ENCODE measurements around the gene CPSF4. TPM values are rescaled to one million over a fixed set of nuclear protein-coding genes. Genes with fewer than 3 reads are reported as not detected.

CPSF4 gene
- total RNA-seq, 2 donors from 2014 or later = 16.6 to 39.2 TPM

GRCh38 chr7:99398891-99399445, 39.8 kb upstream of the CPSF4 start:
- no peak overlapping the region for H3K4me3 ChIP-seq
- no peaks in the 10 kb centered on the region for H3K27me3 ChIP-seq
- intact Hi-C loops (cut with DNase I) = no loop called here
- no peaks in the 10 kb centered on the region for H3K4me1 ChIP-seq
- TF ChIP-seq CTCF (IDR thresholded peaks at IDR 0.05) = no peak
- DNase-seq = no peak
- H3K27ac ChIP-seq = no peak overlapping the region
- no peak overlapping the region for H3K9ac ChIP-seq (ENCODE audit: low read depth in 2 of 2, low read length in 2 of 2)
- H3K36me3 ChIP-seq = peaks cover 24% of the 10 kb centered on the region
- no peaks in the 10 kb centered on the region for H3K9me3 ChIP-seq

- DNase-seq = no peak
- no peak for TF ChIP-seq CTCF (IDR thresholded peaks at IDR 0.05)
- Histone ChIP-seq H3K27me3 (no peaks in the 10 kb centered on the region), H3K9ac (ENCODE audit: low read depth in 2 of 2, low read length in 2 of 2) (no peak overlapping the region), H3K4me3 (no peak overlapping the region), H3K27ac (no peak overlapping the region), H3K9me3 (no peaks in the 10 kb centered on the region), H3K4me1 (no peaks in the 10 kb centered on the region), H3K36me3 (peaks cover 19% of the 10 kb centered on the region)
- intact Hi-C loops (cut with DNase I) = no loop called here
Observed at GRCh38 chr7:99399597-99399996, 39.1 kb upstream of the CPSF4 start.

DNA sequence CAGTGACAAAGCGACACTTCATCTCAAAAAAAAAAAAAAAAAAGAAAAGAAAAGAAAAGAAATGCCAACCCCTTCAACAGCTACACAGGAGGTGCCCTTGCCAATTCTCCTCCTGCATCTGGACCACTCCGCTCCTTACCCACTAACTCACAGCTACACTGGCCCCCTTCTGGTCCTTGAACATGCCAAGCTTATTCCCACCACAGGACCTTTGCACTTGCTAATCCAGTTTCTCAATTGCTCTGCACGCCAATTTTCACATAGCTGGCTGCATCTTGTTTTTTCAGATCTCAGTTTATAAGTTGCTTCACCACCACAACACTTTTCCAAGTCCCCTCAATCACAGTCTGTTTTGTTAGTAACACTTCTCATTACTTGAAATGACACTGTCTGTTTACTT, 35.9 kb upstream of the CPSF4 start:
- Histone ChIP-seq H3K27ac (no peak overlapping the region), H3K36me3 (peaks cover 11% of the 10 kb centered on the region), H3K27me3 (no peaks in the 10 kb centered on the region), H3K4me3 (no peak overlapping the region), H3K9ac (ENCODE audit: low read depth in 2 of 2, low read length in 2 of 2) (no peak overlapping the region), H3K4me1 (peaks cover 12% of the 10 kb centered on the region), H3K9me3 (no peaks in the 10 kb centered on the region)
- DNase-seq = no peak
- no peak for TF ChIP-seq CTCF (IDR thresholded peaks at IDR 0.05)
- intact Hi-C loops (cut with DNase I) = no loop called here

DNA sequence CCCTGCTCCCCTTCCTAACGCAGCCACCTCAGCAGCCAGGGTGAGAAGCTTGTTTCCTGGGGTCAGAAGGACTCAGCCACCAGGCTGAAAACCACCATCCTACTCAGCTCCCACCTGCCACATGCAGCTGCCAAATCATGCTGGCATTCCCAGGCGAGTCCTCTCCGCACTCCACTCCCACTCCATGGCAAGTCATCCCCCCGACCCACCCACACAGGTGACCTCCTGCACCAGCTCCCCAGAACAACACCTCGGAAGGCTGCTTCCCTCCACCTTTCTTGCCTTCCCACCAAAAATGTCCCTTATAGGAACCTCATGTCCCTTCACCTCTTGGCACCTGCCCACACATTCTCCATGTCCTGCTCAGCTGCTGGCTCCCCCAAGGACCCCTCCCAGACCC, 35.0 kb upstream of the CPSF4 start:
- DNase-seq = no peak
- no peaks in the 10 kb centered on the region for H3K9me3 ChIP-seq
- intact Hi-C loops (cut with DNase I) = no loop called here
- no peak overlapping the region for H3K9ac ChIP-seq (ENCODE audit: low read depth in 2 of 2, low read length in 2 of 2)
- H3K36me3 ChIP-seq = peaks cover 11% of the 10 kb centered on the region
- H3K4me1 ChIP-seq = peaks cover 12% of the 10 kb centered on the region
- TF ChIP-seq CTCF (IDR thresholded peaks at IDR 0.05) = no peak
- H3K4me3 ChIP-seq = no peak overlapping the region
- no peaks in the 10 kb centered on the region for H3K27me3 ChIP-seq
- H3K27ac ChIP-seq = no peak overlapping the region

- no peak for DNase-seq
- no peak for TF ChIP-seq CTCF (IDR thresholded peaks at IDR 0.05)
- Histone ChIP-seq H3K27me3 (no peaks in the 10 kb centered on the region), H3K27ac (no peak overlapping the region), H3K9me3 (no peaks in the 10 kb centered on the region), H3K9ac (ENCODE audit: low read depth in 2 of 2, low read length in 2 of 2) (no peak overlapping the region), H3K4me3 (no peak overlapping the region), H3K4me1 (peaks cover 12% of the 10 kb centered on the region), H3K36me3 (peaks cover 8% of the 10 kb centered on the region)
- intact Hi-C loops (cut with DNase I) = no loop called here
Observed at GRCh38 chr7:99404235-99404976, 34.3 kb upstream of the CPSF4 start.

Data from colonic mucosa (tissue), 4 donors.